H1 (cell line): ENCODE measurements around the gene GBP5. TPM values are rescaled to one million over a fixed set of nuclear protein-coding genes. Genes with fewer than 3 reads are reported as not detected.

Source experiments
- CTCF ChIA-PET: fragments of 300-600 bp; sonication (Branson Sonifier 250); formaldehyde crosslinking; loops from one replicate; lab custom pipeline; 2021; ENCODE audit not compliant: partially characterized antibody; lab: Charles Lee
- POLR2A ChIA-PET: fragments of 300-600 bp; sonication (Branson Sonifier 250); formaldehyde crosslinking; loops from one replicate; lab custom pipeline; 2021; ENCODE audit warnings: inconsistent platforms; ENCODE audit not compliant: partially characterized antibody; lab: Charles Lee
- DNase-seq, 2 experiments: peaks; one replicate each; pipeline versions ENCODE4 v3.0.0 to v3.0.0-alpha.2; 2010 to 2022; ENCODE audit warnings: low spot score in 2 of 2, low read depth in 1 of 2, mixed read lengths in 1 of 2
- FAIRE-seq: peaks from 2 replicates; lab custom pipeline; 2011; peaks lifted over from hg19 to GRCh38; lab: Jason Lieb, UNC
- H2AFZ ChIP-seq: 2 replicates; pipeline ENCODE4 v1.8.1; 2012; ENCODE audit warnings: low read length, inconsistent platforms
- H2AK5ac ChIP-seq: 2 replicates; pipeline ENCODE4 v1.6.1; 2013; ENCODE audit warnings: low read depth, low read length
- H2BK120ac ChIP-seq: replicated peaks from 2 replicates; pipeline ENCODE3; 2013; ENCODE audit warnings: low read depth, low read length, inconsistent platforms
- H2BK12ac ChIP-seq: 2 replicates; pipeline ENCODE4 v1.6.1; 2013; ENCODE audit warnings: low read depth, low read length
- H2BK15ac ChIP-seq: 2 replicates; pipeline ENCODE4 v1.6.1; 2013; ENCODE audit warnings: low read length
- H2BK20ac ChIP-seq: 2 replicates; pipeline ENCODE4 v1.6.1; 2013; ENCODE audit warnings: low read length
- H2BK5ac ChIP-seq: 2 replicates; pipeline ENCODE4 v1.6.1; 2013; ENCODE audit warnings: low read depth, low read length
- H3K14ac ChIP-seq: 2 replicates; pipeline ENCODE4 v1.6.1; 2013; ENCODE audit warnings: inconsistent platforms; ENCODE audit not compliant: insufficient read length
- H3K18ac ChIP-seq: 2 replicates; pipeline ENCODE4 v1.6.1; 2013; ENCODE audit warnings: low read length; ENCODE audit errors: extremely low read depth
- H3K23ac ChIP-seq: 2 replicates; pipeline ENCODE4 v1.6.1; 2013; ENCODE audit warnings: inconsistent platforms; ENCODE audit not compliant: insufficient read length
- H3K23me2 ChIP-seq: 2 replicates; pipeline ENCODE4 v1.6.1; 2013; ENCODE audit warnings: low read depth, low read length
- H3K27ac ChIP-seq: 2 replicates; pipeline ENCODE4 v1.6.1; 2011; ENCODE audit warnings: low read depth, low read length, inconsistent platforms
- H3K27me3 ChIP-seq, 4 experiments: replicated peaks in 1 of 4; 1 replicate in 1 of 4; 2 replicates in 3 of 4; pipeline versions ENCODE4 v1.6.1 to v1.8.1; 2011 to 2013; ENCODE audit warnings: low read length in 3 of 4, mild to moderate bottlenecking in 3 of 4, inconsistent platforms in 2 of 4, mixed read lengths in 2 of 4, moderate library complexity in 1 of 4; ENCODE audit not compliant: control insufficient read depth in 3 of 4, insufficient read depth in 3 of 4; ENCODE audit errors: extremely low read depth in 1 of 4
- H3K36me3 ChIP-seq, 4 experiments: 2 replicates each; pipeline versions ENCODE4 v1.6.1 to v1.8.1; 2011 to 2013; ENCODE audit warnings: mild to moderate bottlenecking in 4 of 4, low read length in 3 of 4, moderate library complexity in 2 of 4, control low read depth in 1 of 4, inconsistent platforms in 1 of 4; ENCODE audit not compliant: insufficient read depth in 4 of 4, control insufficient read depth in 2 of 4
- H3K4ac ChIP-seq: replicated peaks from 2 replicates; pipeline ENCODE3; 2013; ENCODE audit warnings: low read length, low read depth, mixed read lengths, inconsistent platforms; ENCODE audit not compliant: insufficient read length
- H3K4me1 ChIP-seq, 4 experiments: replicated peaks in 1 of 4; 1 replicate in 1 of 4; 2 replicates in 3 of 4; pipeline versions ENCODE4 v1.6.1 to v1.8.1; 2011 to 2013; ENCODE audit warnings: low read length in 3 of 4, inconsistent platforms in 2 of 4, mixed read lengths in 1 of 4; ENCODE audit not compliant: insufficient read depth in 4 of 4, control insufficient read depth in 3 of 4
- H3K4me2 ChIP-seq, 2 experiments: 2 replicates each; pipeline versions ENCODE4 v1.6.1 to v1.8.1; 2011 to 2013; ENCODE audit warnings: low read depth in 2 of 2, low read length in 2 of 2, control low read depth in 1 of 2, inconsistent platforms in 1 of 2, mild to moderate bottlenecking in 1 of 2; ENCODE audit not compliant: insufficient read depth in 1 of 2
- H3K4me3 ChIP-seq, 4 experiments: fragments of 200-600, 300-600 bp in 1 of 4; sonication (generic), shearing (Covaris generic), sonication (Bioruptor Twin) in 1 of 4; 2 replicates each; pipeline versions ENCODE4 v1.5.1 to v1.8.1; 2011 to 2016; ENCODE audit warnings: low read length in 4 of 4, low read depth in 3 of 4, control low read depth in 2 of 4, inconsistent platforms in 2 of 4, mild to moderate bottlenecking in 2 of 4, mixed read lengths in 1 of 4, moderate library complexity in 1 of 4; ENCODE audit not compliant: insufficient read depth in 2 of 4; ENCODE audit errors: extremely low read depth in 1 of 4
- H3K56ac ChIP-seq: replicated peaks from 2 replicates; pipeline ENCODE3; 2013; ENCODE audit warnings: low read depth, mild to moderate bottlenecking, mixed read lengths, low read length, inconsistent platforms; ENCODE audit not compliant: insufficient read length
- H3K79me1 ChIP-seq: 2 replicates; pipeline ENCODE4 v1.6.1; 2013; ENCODE audit warnings: low read depth, low read length, control low read depth
- H3K79me2 ChIP-seq, 2 experiments: 2 replicates each; pipeline versions ENCODE4 v1.6.1 to v1.8.1; 2012 to 2013; ENCODE audit warnings: low read length in 2 of 2, mild to moderate bottlenecking in 2 of 2, inconsistent platforms in 1 of 2; ENCODE audit not compliant: insufficient read depth in 2 of 2, control insufficient read depth in 1 of 2
- H3K9ac ChIP-seq, 4 experiments: replicated peaks in 1 of 4; 1 replicate in 1 of 4; 2 replicates in 3 of 4; pipeline versions ENCODE4 v1.6.1 to v1.8.1; 2011 to 2013; ENCODE audit warnings: low read depth in 3 of 4, low read length in 3 of 4, control low read depth in 2 of 4, mild to moderate bottlenecking in 2 of 4, moderate library complexity in 2 of 4, inconsistent platforms in 1 of 4; ENCODE audit errors: extremely low read depth in 1 of 4
- H3K9me3 ChIP-seq, 2 experiments: 2 replicates each; pipeline versions ENCODE4 v1.6.1 to v1.8.1; 2012 to 2013; ENCODE audit warnings: mild to moderate bottlenecking in 2 of 2, moderate library complexity in 2 of 2, control low read depth in 1 of 2, inconsistent platforms in 1 of 2, low read depth in 1 of 2, low read length in 1 of 2, mixed read lengths in 1 of 2; ENCODE audit not compliant: insufficient read depth in 2 of 2
- H4K20me1 ChIP-seq, 2 experiments: replicated peaks in 1 of 2; 2 replicates each; pipeline versions ENCODE3 to v1.8.1; 2011 to 2013; ENCODE audit warnings: inconsistent platforms in 2 of 2, low read length in 2 of 2, mild to moderate bottlenecking in 1 of 2; ENCODE audit not compliant: insufficient read depth in 2 of 2, control insufficient read depth in 1 of 2
- H4K5ac ChIP-seq: 2 replicates; pipeline ENCODE4 v1.6.1; 2013; ENCODE audit warnings: low read length, low read depth, mixed read lengths, inconsistent platforms; ENCODE audit not compliant: insufficient read length
- H4K8ac ChIP-seq: 2 replicates; pipeline ENCODE4 v1.8.0; 2013; ENCODE audit warnings: mild to moderate bottlenecking, moderate library complexity, low read length, inconsistent platforms; ENCODE audit not compliant: insufficient read depth; ENCODE audit errors: extremely low read depth
- H4K91ac ChIP-seq: replicated peaks from 2 replicates; pipeline ENCODE3; 2013; ENCODE audit warnings: low read length, mixed read lengths, inconsistent platforms; ENCODE audit not compliant: insufficient read length
- CBX8 ChIP-seq: fragments of 300-800, 300-1000 bp; sonication (generic); IDR thresholded peaks from 2 replicates; pipeline ENCODE4 v1.7.1; 2016; ENCODE audit warnings: low read depth, low read length, borderline replicate concordance
- CEBPB ChIP-seq: IDR thresholded peaks from 2 replicates; pipeline ENCODE4 v1.6.1; 2012; ENCODE audit warnings: low read depth, low read length
- FOSL1 ChIP-seq: IDR thresholded peaks from 2 replicates; pipeline ENCODE4 v1.6.1; 2011; ENCODE audit warnings: mild to moderate bottlenecking, low read depth, low read length, moderate library complexity; ENCODE audit not compliant: insufficient read depth
- JUND ChIP-seq: IDR thresholded peaks from 2 replicates; pipeline ENCODE4 v1.6.1; 2011; ENCODE audit warnings: mild to moderate bottlenecking, improper control_type of control experiment, low read length
- POLR2AphosphoS5 ChIP-seq: IDR thresholded peaks from 2 replicates; pipeline ENCODE4 v1.6.1; 2011; ENCODE audit warnings: low read depth, low read length
- WGBS, 2 experiments: shearing (Covaris generic) in 1 of 2; methylation state at CpG; one replicate each; pipeline versions ENCODE4 v1.1.6 to v1.1.7; 2013 to 2015; ENCODE audit warnings: low lambda C conversion rate in 2 of 2, mixed read lengths in 2 of 2, inconsistent platforms in 1 of 2, low coverage in 1 of 2, missing lambda C conversion rate in 1 of 2; ENCODE audit not compliant: insufficient replicate concordance in 2 of 2, insufficient coverage in 1 of 2, insufficient read length in 1 of 2; ENCODE audit errors: extremely low coverage in 1 of 2, missing lambda C conversion rate in 1 of 2; 5-methylcytosine and 5-hydroxymethylcytosine counted together
- polyA plus RNA-seq, 7 experiments: library from polyadenylated mRNA; depleted of rRNA in 3 of 7; stranded (reverse) in 5 of 7; unstranded in 2 of 7; fragments of >200 nt in 5 of 7; fragments of 200-250 nt in 2 of 7; gene quantifications; 1 replicate in 5 of 7; 2 replicates in 1 of 7; 4 replicates in 1 of 7; pipeline versions ENCODE4 v1.2.1 to v1.2.3, GENCODE V29; 2011 to 2013; ENCODE audit warnings: missing spikeins in 2 of 7, mixed read lengths in 2 of 7
- total RNA-seq: library from RNA; stranded (reverse); fragmentation: NEBNext Ultra II Directional; extraction: Animal tissue kit (Norgen Biotek cat#: 25700); gene quantifications from 2 replicates; pipeline ENCODE4 v1.2.1, GENCODE V29; 2021

GBP5 gene
- total and polyA plus RNA-seq, 2 of the 8 experiments (the other 6 are each of a cell fraction or from before 2014, with no cell fraction given): not detected

GRCh38 chr1:89270423-89270822, 2.2 kb downstream of the GBP5 start:
- FAIRE-seq: no peak
- Histone ChIP-seq H3K27me3 (no peaks in the 10 kb centered on the region), H3K4ac (no peak overlapping the region), H2BK5ac (no peak overlapping the region), H3K18ac (no peak overlapping the region), H3K23me2 (no peaks in the 10 kb centered on the region), H3K36me3 (no peaks in the 10 kb centered on the region), H3K9me3 (peaks cover 0 to 6% of the 10 kb centered on the region in 2 experiments; a peak in 1 of 4 replicates), H3K79me1 (no peaks in the 10 kb centered on the region), H4K20me1 (no peaks in the 10 kb centered on the region), H4K8ac (no peak overlapping the region), H4K5ac (no peak overlapping the region), H2BK20ac (no peak overlapping the region), H3K56ac (no peak overlapping the region), H2BK15ac (no peak overlapping the region), H4K91ac (no peak overlapping the region), H2BK12ac (no peak overlapping the region), H3K4me3 (no peak overlapping the region), H3K23ac (no peak overlapping the region), H3K14ac (no peak overlapping the region), H2AFZ (no peak overlapping the region), H3K79me2 (no peaks in the 10 kb centered on the region), H3K4me2 (no peak overlapping the region), H3K9ac (no peak overlapping the region), H2BK120ac (no peak overlapping the region), H2AK5ac (no peak overlapping the region), H3K4me1 (no peaks in the 10 kb centered on the region), H3K27ac (no peak overlapping the region)
- 100% methylated on average over 1 of the region's 1 CpG; no CpG with 5 or more reads in 1 of the 2 experiments for WGBS, 2 experiments
- no peak for DNase-seq
- CTCF ChIA-PET: no interaction called here
- POLR2A ChIA-PET: no interaction called here
- TF ChIP-seq CBX8: no peak
- no peak for TF ChIP-seq CEBPB
- TF ChIP-seq POLR2AphosphoS5: no peak
- TF ChIP-seq FOSL1: no peak
- no peak for TF ChIP-seq JUND
